GM12891 (cell line): ENCODE results near the gene VPS26A.

ENCODE experiments used
- POLR2A ChIP-seq: IDR thresholded peaks from 2 replicates; pipeline ENCODE4 v1.6.1; 2011; ENCODE audit warnings: low read depth, low read length, control low read depth
- POLR2AphosphoS5 ChIP-seq: IDR thresholded peaks from 2 replicates; pipeline ENCODE4 v1.6.1; 2011; ENCODE audit warnings: low read depth, low read length, control low read depth
- POU2F2 ChIP-seq: IDR thresholded peaks from 2 replicates; pipeline ENCODE4 v1.6.1; 2011; ENCODE audit warnings: low read depth, mild to moderate bottlenecking, control low read depth, low read length, moderate library complexity
- SPI1 ChIP-seq: IDR thresholded peaks from 2 replicates; pipeline ENCODE4 v1.6.1; 2011; ENCODE audit warnings: low read depth, low read length, control low read depth
- TAF1 ChIP-seq: IDR thresholded peaks from 2 replicates; pipeline ENCODE4 v1.6.1; 2011; ENCODE audit warnings: low read depth, low read length, control low read depth

- no peak for TF ChIP-seq POLR2A
- no peak for TF ChIP-seq POLR2AphosphoS5
- no peak for TF ChIP-seq POU2F2
- no peak for TF ChIP-seq TAF1
- no peak for TF ChIP-seq SPI1
Measured at GRCh38 chr10:69119896-69120295, 4.1 kb upstream of the VPS26A start.
